Measurements from ENCODE around the gene OR1M1. TPM values are rescaled to one million over a fixed set of nuclear protein-coding genes. Genes with fewer than 3 reads are reported as not detected.
"Not testable (repeated sequence)": the region's sequence is repeated elsewhere in the genome, so short reads cannot be mapped to it uniquely, and the experiment has no call there.

Gene OR1M1
- polyA plus RNA-seq, 2 of the 4 experiments (the other 2 are of a cell fraction) = not detected

- H3K27ac ChIP-seq = peak overlapping the region in 1 of 2 experiments; percentile 92; a peak in 3 of 6 replicates
- H3K9me3 ChIP-seq; DNase-seq (ENCODE audit: low read depth in 1 of 2, low spot score in 1 of 2); H3K4me3 ChIP-seq; CTCF ChIA-PET; FAIRE-seq; ATAC-seq; H3K4me2 ChIP-seq: not testable (repeated sequence)
- peaks cover 20% of the 10 kb centered on the region for H3K4me1 ChIP-seq
- WGBS (ENCODE audit: missing lambda C conversion rate) = 98% methylated on average over 6 of the region's 6 CpGs
- peak; percentile 21 for TF ChIP-seq MAFK (IDR thresholded peaks at IDR 0.05; ENCODE audit: partially characterized antibody)
- POLR2A ChIA-PET = interaction anchor here (0.8 kb wide), 1 partner anchor 222 kb away, joined by 3 read pairs; the partner anchor contains the start of genes MBD3L1 and ZNF558
These were observed 33.2 kb upstream of the OR1M1 start for GRCh38 chr19:9053674-9054073.

DNA sequence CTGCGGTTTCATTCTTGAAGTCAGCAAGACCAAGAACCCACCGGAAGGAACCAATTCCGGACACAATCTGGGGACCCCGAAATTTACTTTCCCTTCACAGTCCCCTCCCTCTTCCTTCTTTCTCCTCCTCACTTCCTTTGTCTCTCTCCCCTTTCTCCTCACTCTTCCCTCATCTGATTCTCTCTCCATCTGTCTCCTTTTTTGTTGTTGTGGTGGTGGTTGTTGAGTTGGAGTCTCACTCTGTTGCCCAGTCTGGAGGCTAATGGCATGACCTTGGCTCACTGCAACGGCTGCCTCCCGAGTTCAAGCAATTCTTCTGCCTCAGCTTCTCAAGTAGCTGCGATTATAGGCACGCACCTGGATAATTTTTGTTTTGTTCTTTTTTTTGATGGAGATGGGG lies 32.7 kb upstream of the OR1M1 start:
- 94% methylated on average over 8 of the region's 8 CpGs for WGBS (ENCODE audit: missing lambda C conversion rate)
- no peak for TF ChIP-seq NPAS2 (CRISPR knock-in tag; IDR thresholded peaks at IDR 0.05; ENCODE audit: borderline replicate concordance)
- no peak for TF ChIP-seq HDAC2 (IDR thresholded peaks at IDR 0.05)
- no peak for TF ChIP-seq JUNB (IDR thresholded peaks at IDR 0.05)
- TF ChIP-seq, protein P1, sequence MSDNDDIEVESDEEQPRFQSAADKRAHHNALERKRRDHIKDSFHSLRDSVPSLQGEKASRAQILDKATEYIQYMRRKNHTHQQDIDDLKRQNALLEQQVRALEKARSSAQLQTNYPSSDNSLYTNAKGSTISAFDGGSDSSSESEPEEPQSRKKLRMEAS (IDR thresholded peaks at IDR 0.05) = no peak
- TF ChIP-seq EP300 (IDR thresholded peaks at IDR 0.05) = no peak
- TF ChIP-seq TFCP2L1 (CRISPR knock-in tag; IDR thresholded peaks at IDR 0.05) = no peak
- DNase-seq (ENCODE audit: low read depth in 1 of 2, low spot score in 1 of 2) (no peak), ATAC-seq (no peak), FAIRE-seq (no peak)
- CTCF ChIA-PET = no interaction called here
- H3K27ac ChIP-seq = peak overlapping the region; percentile 75 to 92; a peak in 5 of 6 replicates
- H3K4me2 ChIP-seq = peak overlapping the region; percentile 84
- H3K9me3 ChIP-seq = no peaks in the 10 kb centered on the region
- POLR2A ChIA-PET = no interaction called here
- no peak overlapping the region for H3K4me3 ChIP-seq
- peaks cover 24% of the 10 kb centered on the region for H3K4me1 ChIP-seq

- TF ChIP-seq NFE2L2 (conservative IDR thresholded peaks at IDR 0.05; ENCODE audit: low read length) = no peak
- TF ChIP-seq MAZ (IDR thresholded peaks at IDR 0.05; ENCODE audit: borderline replicate concordance, low read depth, low read length) = no peak
- no peak for TF ChIP-seq KDM1A (IDR thresholded peaks at IDR 0.05; ENCODE audit: low read depth)
- TF ChIP-seq CEBPB (IDR thresholded peaks at IDR 0.05) = no peak
- TF ChIP-seq TP53 (CRISPR knock-in tag; IDR thresholded peaks at IDR 0.05) = no peak
- TF ChIP-seq RCOR1 (IDR thresholded peaks at IDR 0.05; ENCODE audit: low read depth, low read length) = no peak
- ChIA-PET POLR2A (no interaction called here), CTCF (interaction anchor here (0.7 kb wide), 1 partner anchor 1043 kb away, joined by 3 read pairs; no protein-coding TSS in a partner anchor)
- 3% methylated on average over 5 of the region's 8 CpGs for WGBS (ENCODE audit: missing lambda C conversion rate)
- H3K4me3 ChIP-seq = no peak overlapping the region
- peak overlapping the region; percentile 84 for H3K4me2 ChIP-seq
- DNase-seq (ENCODE audit: low read depth in 1 of 2, low spot score in 1 of 2) = peak; percentile 31 to 70
- FAIRE-seq = no peak
- H3K9me3 ChIP-seq = no peaks in the 10 kb centered on the region
- ATAC-seq = peak; percentile 64 to 71
- H3K27ac ChIP-seq = peak overlapping the region; percentile 75 to 92
- peaks cover 24% of the 10 kb centered on the region for H3K4me1 ChIP-seq
These were observed 32.1 kb upstream of the OR1M1 start for GRCh38 chr19:9054765-9055164.

- peaks cover 19% of the 10 kb centered on the region for H3K4me1 ChIP-seq
- ATAC-seq; DNase-seq (ENCODE audit: low read depth in 1 of 2, low spot score in 1 of 2); FAIRE-seq; CTCF ChIA-PET; H3K9me3 ChIP-seq: not testable (repeated sequence)
- H3K27ac ChIP-seq = peak overlapping the region; percentile 75 to 92
- H3K4me3 ChIP-seq = 0 out of 3 replicates have a peak overlapping the region, but pooled peaks have one; percentile 20
- H3K4me2 ChIP-seq = peak overlapping the region; percentile 84
- 90% methylated on average over 9 of the region's 9 CpGs for WGBS (ENCODE audit: missing lambda C conversion rate)
- peak; percentile 54 for TF ChIP-seq ZC3H11A (IDR thresholded peaks at IDR 0.05)
- POLR2A ChIA-PET = interaction anchor here (1.4 kb wide), 1 partner anchor 19 kb away, joined by 4 read pairs; no protein-coding TSS in a partner anchor
These were observed 30.7 kb upstream of the OR1M1 start for GRCh38 chr19:9056131-9056530.

DNA sequence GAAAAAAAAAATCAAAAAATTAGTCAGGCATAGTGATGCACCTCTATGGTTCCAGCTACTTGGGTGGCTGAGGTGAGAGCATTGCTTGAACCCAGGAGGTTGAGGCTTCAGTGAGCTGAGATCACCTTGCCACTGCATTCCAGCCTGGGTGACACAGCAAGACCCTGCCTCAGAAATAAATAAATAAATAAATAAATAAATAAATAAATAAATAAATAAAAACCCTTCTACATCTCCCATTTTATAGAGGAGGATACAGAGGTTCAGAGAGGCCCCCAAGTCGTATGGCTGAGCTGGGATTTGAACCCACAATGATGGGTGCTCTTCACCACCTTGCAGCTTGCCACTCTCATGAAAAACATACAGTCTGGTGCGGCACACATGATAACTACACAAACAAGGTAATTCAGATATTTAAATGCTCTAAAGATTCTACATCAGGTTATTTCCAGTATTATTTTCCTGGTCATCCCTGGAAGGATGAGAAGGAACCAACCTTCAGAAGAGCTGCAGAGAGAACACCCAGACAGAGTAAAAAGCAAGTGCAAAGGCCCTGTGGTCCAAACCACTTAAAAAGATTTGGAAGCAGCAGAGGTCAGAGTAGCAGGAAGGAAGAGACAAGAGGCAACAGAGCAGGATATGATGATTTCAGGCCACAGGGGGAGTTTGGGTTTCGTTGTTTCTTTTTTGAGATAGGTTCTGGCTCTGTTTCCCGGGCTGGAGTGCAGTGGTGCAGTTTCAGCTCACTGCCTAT lies 29.2 kb upstream of the OR1M1 start:
- Histone ChIP-seq H3K4me1 (peaks cover 19% of the 10 kb centered on the region), H3K4me2 (no peak overlapping the region), H3K4me3 (no peak overlapping the region), H3K9me3 (no peaks in the 10 kb centered on the region), H3K27ac (peak overlapping the region in 1 of 2 experiments; percentile 92; a peak in 3 of 6 replicates)
- TF ChIP-seq ZFP36 (IDR thresholded peaks at IDR 0.05; ENCODE audit: borderline replicate concordance, partially characterized antibody) (no peak), ZC3H11A (IDR thresholded peaks at IDR 0.05) (peak; percentile 83)
- CTCF ChIA-PET = no interaction called here
- POLR2A ChIA-PET = interaction anchor here (0.6 to 0.7 kb wide), 2 partner anchors 11 to 18 kb away, joined by 3 to 6 read pairs; no protein-coding TSS in a partner anchor
- DNase-seq (ENCODE audit: low read depth in 1 of 2, low spot score in 1 of 2) (no peak), ATAC-seq (no peak), FAIRE-seq (no peak)
- WGBS (ENCODE audit: missing lambda C conversion rate) = 83% methylated on average over 4 of the region's 4 CpGs

Data from A549 (cell line).